NOMO-1 (cell line): ENCODE data around the gene ARL15.
"Not testable (repeated sequence)": the region's sequence is repeated elsewhere in the genome, so short reads cannot be mapped to it uniquely, and the experiment has no call there.

Experiments used
- DNase-seq, 2 experiments: peaks; one replicate each; lab custom pipeline; 2025; ENCODE audit not compliant: unreplicated experiment in 2 of 2; lab: John Stamatoyannopoulos, UW

Gene ARL15

GRCh38 chr5:54310433-54311175 is at the start of gene ARL15:
Gene ARL15, minus strand, starts transcription at chr5:54310573.
- peak; percentile 96 to 99 for DNase-seq

GRCh38 chr5:54360089-54360488 is 49.7 kb upstream of the ARL15 start:
- DNase-seq: no peak

GRCh38 chr5:54357408-54358058 is 47.2 kb upstream of the ARL15 start:
- no peak for DNase-seq

- not testable (repeated sequence) for DNase-seq
Observed at GRCh38 chr5:54353933-54354564, 43.7 kb upstream of the ARL15 start.

GRCh38 chr5:54352580-54352979 is 42.2 kb upstream of the ARL15 start:
- DNase-seq: not testable (repeated sequence)

GRCh38 chr5:54347221-54347865 is 37.0 kb upstream of the ARL15 start:
- DNase-seq: no peak

- DNase-seq: no peak
Observed at GRCh38 chr5:54344653-54345052, 34.3 kb upstream of the ARL15 start.

- DNase-seq: no peak
Observed at GRCh38 chr5:54341971-54342370, 31.6 kb upstream of the ARL15 start.

- no peak for DNase-seq
Observed at GRCh38 chr5:54337523-54337922, 27.1 kb upstream of the ARL15 start.

- no peak for DNase-seq
Observed at GRCh38 chr5:54332720-54333119, 22.3 kb upstream of the ARL15 start.

GRCh38 chr5:54329731-54330709 is 19.6 kb upstream of the ARL15 start:
- no peak for DNase-seq

GRCh38 chr5:54326662-54327270 is 16.4 kb upstream of the ARL15 start:
- no peak for DNase-seq

GRCh38 chr5:54325610-54326311 is 15.4 kb upstream of the ARL15 start:
- DNase-seq: no peak

GRCh38 chr5:54325272-54325609 is 14.9 kb upstream of the ARL15 start:
- DNase-seq: no peak

- no peak for DNase-seq
Observed at GRCh38 chr5:54324651-54325271, 14.4 kb upstream of the ARL15 start.

GRCh38 chr5:54323495-54323894 is 13.1 kb upstream of the ARL15 start:
- no peak for DNase-seq

- no peak for DNase-seq
Observed at GRCh38 chr5:54320256-54320655, 9.9 kb upstream of the ARL15 start.

- no peak for DNase-seq
Observed at GRCh38 chr5:54317511-54318260, 7.3 kb upstream of the ARL15 start.
